ENCODE results near the gene ITPRIP. TPM values are rescaled to one million over a fixed set of nuclear protein-coding genes. Genes with fewer than 3 reads are reported as not detected.

The ITPRIP gene
- polyA plus RNA-seq, 3 donors from 2014 or later, result 37.0 to 67.8 (median 53.3) TPM

DNA sequence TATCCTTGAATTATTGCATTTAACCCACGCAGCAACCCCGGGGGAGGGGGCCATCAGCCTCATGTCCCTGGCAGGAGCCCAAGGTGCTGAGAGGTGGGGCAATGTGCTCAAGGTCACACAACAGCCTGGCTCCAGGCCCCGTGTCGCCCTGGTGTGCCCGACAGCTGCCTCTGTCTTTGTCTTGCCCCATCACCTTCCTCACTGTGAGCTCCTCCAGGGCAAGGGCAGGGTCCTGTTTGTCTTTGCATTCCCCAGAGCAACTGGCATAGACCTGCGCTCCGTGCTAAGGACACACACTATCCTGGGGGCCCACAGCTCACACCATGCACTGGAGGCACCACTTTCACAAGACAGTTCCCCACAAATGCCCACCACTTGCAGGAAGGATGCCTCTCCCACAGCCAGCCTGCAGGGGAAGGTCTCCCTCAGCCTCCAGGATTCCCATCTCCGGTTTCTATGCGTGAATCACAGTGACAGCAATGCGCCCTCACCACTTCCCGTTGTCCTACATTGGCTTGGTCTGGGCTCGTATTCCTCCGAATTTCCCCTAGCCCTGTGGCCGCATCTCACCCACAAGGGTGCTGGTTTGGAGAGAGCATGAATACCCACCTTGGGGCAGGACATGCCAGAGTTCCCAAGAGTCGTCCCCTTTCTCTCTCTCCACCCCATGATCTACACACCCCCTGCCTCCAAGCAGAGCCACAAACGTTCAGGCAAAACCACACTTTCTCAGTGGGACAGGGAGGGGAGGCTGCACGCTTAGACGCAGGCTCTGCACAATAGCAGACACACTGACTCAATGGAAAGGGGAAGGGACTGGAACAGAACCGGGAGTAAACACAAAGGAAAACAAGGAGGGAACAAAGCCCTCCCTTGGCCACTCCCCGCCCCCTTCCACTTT lies 10.3 kb downstream of the ITPRIP start:
- H3K27ac Mint-ChIP-seq, result peak overlapping the region; percentile 96 to 100 (median 99)
- peaks cover 28 to 70% (median 67%) of the 10 kb centered on the region in 3 donors for H3K27me3 Mint-ChIP-seq (ENCODE audit: low read depth in 3 of 3)
- H3K4me1 Mint-ChIP-seq, result peaks cover 99 to 100% of the 10 kb centered on the region in 2 donors
- H3K9me3 Mint-ChIP-seq, result no peaks in the 10 kb centered on the region
- H3K4me3 Mint-ChIP-seq, result peak overlapping the region; percentile 80 to 90 (median 88)
- DNase-seq, result peak in 2 of 3 donors; percentile 47 to 48
- peaks cover 3 to 12% (median 6%) of the 10 kb centered on the region in 3 donors for H3K36me3 Mint-ChIP-seq

DNA sequence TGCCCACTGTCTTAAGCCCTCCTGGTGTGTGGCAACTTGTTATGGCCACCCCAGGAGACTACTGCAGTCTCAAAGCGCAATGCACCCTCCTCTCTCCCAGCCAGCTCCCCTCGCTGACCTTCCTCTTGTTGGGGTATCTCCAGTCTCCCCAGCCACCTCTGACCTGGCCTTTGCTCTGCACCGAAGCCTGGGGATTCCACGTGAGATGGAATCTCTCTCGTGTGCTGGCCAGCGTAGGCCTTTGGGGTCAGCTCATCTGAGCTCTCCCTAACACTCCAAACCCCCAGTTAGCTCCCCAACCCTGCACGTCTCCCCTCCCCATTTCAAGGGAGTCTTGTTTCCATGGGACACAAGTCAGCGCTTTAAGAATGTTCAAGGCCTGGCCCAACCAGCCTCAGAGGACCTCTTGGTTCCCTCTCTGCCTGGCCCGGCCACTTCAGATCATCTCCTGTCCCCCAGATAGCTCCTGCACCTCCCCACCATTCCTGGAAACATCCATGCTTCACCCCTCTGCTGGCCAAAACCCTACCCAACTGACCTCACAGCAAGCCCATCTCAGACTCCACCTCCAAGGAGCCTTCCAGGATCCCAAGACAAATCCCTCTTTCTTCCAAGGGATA lies 11.2 kb downstream of the ITPRIP start:
- peak overlapping the region; percentile 96 to 100 (median 99) for H3K27ac Mint-ChIP-seq
- H3K36me3 Mint-ChIP-seq, result peaks cover 0 to 9% (median 6%) of the 10 kb centered on the region in 3 donors
- no peaks in the 10 kb centered on the region for H3K9me3 Mint-ChIP-seq
- DNase-seq, result no peak
- H3K4me3 Mint-ChIP-seq, result peak overlapping the region; percentile 80 to 90 (median 88)
- peaks cover 100% of the 10 kb centered on the region in 2 donors for H3K4me1 Mint-ChIP-seq
- H3K27me3 Mint-ChIP-seq (ENCODE audit: low read depth in 3 of 3), result peaks cover 26 to 75% (median 69%) of the 10 kb centered on the region in 3 donors

DNA sequence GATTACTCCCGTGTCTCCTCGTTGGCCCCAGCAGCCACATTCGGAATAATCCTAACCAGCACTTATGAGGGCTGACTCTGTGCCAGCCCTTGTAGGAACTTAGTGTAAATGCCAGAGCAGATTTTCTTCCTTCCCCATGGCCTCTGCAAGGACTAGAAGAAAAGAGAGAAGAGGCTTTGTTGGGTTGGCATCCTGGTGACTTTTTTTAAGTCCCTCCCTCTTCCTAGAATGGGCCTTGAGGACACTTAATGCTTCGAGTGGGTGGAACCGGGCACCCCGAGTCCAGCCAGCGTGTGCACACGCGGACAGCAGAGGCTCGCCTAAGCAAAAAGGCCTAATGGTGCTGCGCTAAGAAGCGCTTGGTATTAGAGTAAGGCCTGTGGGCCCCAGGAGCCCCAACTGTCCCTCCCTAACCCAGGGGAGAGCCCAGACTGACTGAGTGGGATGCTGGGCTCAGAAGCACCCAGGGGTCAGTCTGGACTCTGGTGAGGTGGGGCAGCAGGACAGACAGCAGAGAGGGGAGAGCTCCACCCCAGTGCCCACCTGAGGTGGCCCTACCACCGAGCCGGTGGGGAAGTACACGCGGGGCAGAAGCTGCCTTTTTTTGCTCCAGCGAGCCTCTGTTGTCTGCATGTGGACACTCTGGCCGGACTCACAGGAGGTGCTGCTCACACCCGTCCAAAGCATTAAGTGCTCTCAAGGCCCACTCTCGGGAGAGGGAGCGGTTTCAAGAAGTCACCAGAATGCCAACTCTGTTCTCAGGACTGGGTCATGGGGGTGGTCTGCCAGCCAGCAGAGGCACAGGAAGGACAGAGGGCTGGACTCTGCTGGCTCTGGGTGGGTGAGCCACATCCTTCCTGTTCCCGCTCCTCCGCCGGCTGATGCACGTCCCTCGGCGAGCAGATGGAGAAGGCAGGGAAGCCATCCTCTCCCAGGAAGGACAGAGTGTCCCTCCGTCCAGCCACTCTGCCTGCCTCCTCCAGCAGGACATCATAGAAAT lies 12.5 kb downstream of the ITPRIP start:
- peaks cover 100% of the 10 kb centered on the region in 2 donors for H3K4me1 Mint-ChIP-seq
- H3K36me3 Mint-ChIP-seq, result peaks cover 0 to 6% (median 4%) of the 10 kb centered on the region in 3 donors
- H3K27me3 Mint-ChIP-seq (ENCODE audit: low read depth in 3 of 3), result peaks cover 26 to 75% (median 68%) of the 10 kb centered on the region in 3 donors
- H3K27ac Mint-ChIP-seq, result peak overlapping the region; percentile 96 to 100 (median 99)
- no peaks in the 10 kb centered on the region for H3K9me3 Mint-ChIP-seq
- DNase-seq, result peak in 1 of 3 donors; percentile 43
- peak overlapping the region; percentile 80 to 90 (median 88) for H3K4me3 Mint-ChIP-seq

DNA sequence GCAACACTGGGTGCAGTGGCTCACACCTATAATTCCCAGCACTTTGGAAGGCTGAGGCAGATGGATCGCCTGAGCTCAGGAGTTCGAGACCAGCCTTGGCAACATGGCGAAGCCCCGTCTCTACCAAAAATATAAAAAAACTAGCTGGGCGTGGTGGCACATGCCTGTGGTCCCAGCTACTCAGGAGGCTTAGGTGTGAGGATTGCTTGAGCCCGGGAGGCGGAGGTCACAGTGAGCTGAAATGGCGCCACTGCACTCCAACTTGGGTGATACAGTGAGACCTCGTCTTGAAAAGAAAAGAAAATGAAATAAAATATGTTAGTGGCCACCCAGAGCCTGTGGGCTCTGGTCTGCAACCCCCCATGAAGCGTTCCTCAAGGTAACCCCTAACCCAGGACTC lies 13.3 kb downstream of the ITPRIP start:
- Mint-ChIP-seq H3K9me3 (no peaks in the 10 kb centered on the region), H3K27ac (peak overlapping the region; percentile 96 to 100 (median 99))

DNA sequence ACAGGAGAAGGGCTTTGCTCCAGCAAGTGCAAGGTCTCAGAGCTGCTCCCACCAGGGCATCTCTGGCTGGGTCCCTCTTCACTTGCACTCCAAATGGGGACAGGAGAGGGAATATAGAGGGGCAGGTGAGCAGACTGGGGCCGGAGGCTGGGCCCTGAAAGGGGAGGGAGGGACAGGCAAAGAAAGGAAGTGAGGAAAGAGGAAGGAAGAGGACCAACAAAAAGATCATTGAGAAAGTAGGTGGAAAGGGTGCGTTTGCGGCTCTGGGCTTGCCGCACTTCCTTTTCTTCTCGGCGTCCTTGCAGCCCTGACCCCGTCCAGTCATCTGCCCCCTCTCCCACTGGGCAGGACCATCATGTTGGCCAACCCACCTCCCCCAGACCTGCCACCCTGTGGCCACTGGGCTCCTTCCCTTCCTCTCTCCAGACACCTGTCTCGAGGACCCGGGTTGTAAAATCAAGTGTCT lies 14.0 kb downstream of the ITPRIP start:
- Mint-ChIP-seq H3K27ac (peak overlapping the region; percentile 96 to 100 (median 99)), H3K4me3 (peak overlapping the region; percentile 80 to 90 (median 88)), H3K4me1 (peaks cover 100% of the 10 kb centered on the region in 2 donors)

More for the DNA sequence above, 13.3 kb downstream of the ITPRIP start:
- Mint-ChIP-seq H3K27me3 (ENCODE audit: low read depth in 3 of 3) (peaks cover 26 to 78% (median 72%) of the 10 kb centered on the region in 3 donors), H3K4me1 (peaks cover 100% of the 10 kb centered on the region in 2 donors), H3K4me3 (peak overlapping the region; percentile 80 to 90 (median 88)), H3K36me3 (peaks cover 0 to 6% (median 4%) of the 10 kb centered on the region in 3 donors)
- no peak for DNase-seq

GRCh38 chr10:104323760-104324201 lies 14.5 kb downstream of the ITPRIP start:
- DNase-seq, result no peak
- peak overlapping the region; percentile 96 to 100 (median 99) for H3K27ac Mint-ChIP-seq
- peaks cover 22 to 69% (median 66%) of the 10 kb centered on the region in 3 donors for H3K27me3 Mint-ChIP-seq (ENCODE audit: low read depth in 3 of 3)
- peaks cover 100% of the 10 kb centered on the region in 2 donors for H3K4me1 Mint-ChIP-seq
- peak overlapping the region; percentile 80 to 90 (median 88) for H3K4me3 Mint-ChIP-seq
- no peaks in the 10 kb centered on the region for H3K9me3 Mint-ChIP-seq
- peaks cover 0 to 6% (median 4%) of the 10 kb centered on the region in 3 donors for H3K36me3 Mint-ChIP-seq

More for the DNA sequence above, 14.0 kb downstream of the ITPRIP start:
- peaks cover 0 to 6% (median 4%) of the 10 kb centered on the region in 3 donors for H3K36me3 Mint-ChIP-seq
- no peaks in the 10 kb centered on the region for H3K9me3 Mint-ChIP-seq
- peak in 1 of 3 donors; percentile 34 for DNase-seq
- H3K27me3 Mint-ChIP-seq (ENCODE audit: low read depth in 3 of 3), result peaks cover 26 to 74% (median 69%) of the 10 kb centered on the region in 3 donors

- no peaks in the 10 kb centered on the region for H3K9me3 Mint-ChIP-seq
- peaks cover 20 to 69% (median 62%) of the 10 kb centered on the region in 3 donors for H3K27me3 Mint-ChIP-seq (ENCODE audit: low read depth in 3 of 3)
- H3K4me1 Mint-ChIP-seq, result peaks cover 100% of the 10 kb centered on the region in 2 donors
- peak overlapping the region; percentile 78 to 90 (median 88) for H3K4me3 Mint-ChIP-seq
- H3K36me3 Mint-ChIP-seq, result peaks cover 0 to 6% (median 4%) of the 10 kb centered on the region in 3 donors
- peak overlapping the region; percentile 90 to 100 (median 98) for H3K27ac Mint-ChIP-seq
- DNase-seq, result no peak
Observed at GRCh38 chr10:104323085-104323484, 15.2 kb downstream of the ITPRIP start.

DNA sequence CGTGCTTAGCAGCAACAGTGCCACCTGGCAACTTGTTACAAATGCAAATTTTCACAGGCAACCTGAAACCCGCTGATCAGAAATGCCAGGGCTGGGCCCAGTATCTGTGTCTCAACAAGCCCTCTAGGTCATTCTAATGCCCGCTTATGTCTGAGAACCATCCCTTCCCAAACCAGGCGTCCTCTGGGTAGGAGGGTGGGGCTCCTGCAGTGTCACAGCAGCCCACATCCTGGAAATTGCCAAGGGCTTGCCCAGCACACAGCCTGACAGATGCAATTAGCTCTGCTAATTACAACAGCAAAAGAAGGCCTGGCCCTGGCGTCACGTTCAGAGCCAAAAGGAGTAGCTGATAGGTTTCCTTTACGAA lies 15.9 kb downstream of the ITPRIP start:
- no peaks in the 10 kb centered on the region for H3K9me3 Mint-ChIP-seq
- DNase-seq, result peak in 2 of 3 donors; percentile 44 to 48
- H3K36me3 Mint-ChIP-seq, result peaks cover 0 to 6% (median 4%) of the 10 kb centered on the region in 3 donors
- peaks cover 100% of the 10 kb centered on the region in 2 donors for H3K4me1 Mint-ChIP-seq
- peak overlapping the region; percentile 78 to 90 (median 88) for H3K4me3 Mint-ChIP-seq
- H3K27ac Mint-ChIP-seq, result peak overlapping the region; percentile 90 to 100 (median 98)
- H3K27me3 Mint-ChIP-seq (ENCODE audit: low read depth in 3 of 3), result peaks cover 17 to 68% (median 63%) of the 10 kb centered on the region in 3 donors

GRCh38 chr10:104321725-104322415 lies 16.4 kb downstream of the ITPRIP start:
- Mint-ChIP-seq H3K36me3 (peaks cover 4 to 6% (median 4%) of the 10 kb centered on the region in 3 donors), H3K9me3 (no peaks in the 10 kb centered on the region), H3K4me1 (peaks cover 100% of the 10 kb centered on the region in 2 donors), H3K27ac (peak overlapping the region; percentile 90 to 100 (median 98)), H3K27me3 (ENCODE audit: low read depth in 3 of 3) (peaks cover 17 to 70% (median 61%) of the 10 kb centered on the region in 3 donors), H3K4me3 (peak overlapping the region; percentile 78 to 90 (median 88))
- DNase-seq, result no peak

- Mint-ChIP-seq H3K4me1 (peaks cover 100% of the 10 kb centered on the region in 2 donors), H3K27ac (peak overlapping the region; percentile 90 to 100 (median 98)), H3K27me3 (ENCODE audit: low read depth in 3 of 3) (peaks cover 15 to 69% (median 64%) of the 10 kb centered on the region in 3 donors), H3K4me3 (peak overlapping the region; percentile 78 to 90 (median 88)), H3K36me3 (peaks cover 4 to 6% (median 5%) of the 10 kb centered on the region in 3 donors), H3K9me3 (no peaks in the 10 kb centered on the region)
- no peak for DNase-seq
Observed at GRCh38 chr10:104321226-104321625, 17.0 kb downstream of the ITPRIP start.

- DNase-seq, result no peak
- peaks cover 0 to 5% (median 3%) of the 10 kb centered on the region in 3 donors for H3K36me3 Mint-ChIP-seq
- H3K27me3 Mint-ChIP-seq (ENCODE audit: low read depth in 3 of 3), result peaks cover 11 to 68% (median 52%) of the 10 kb centered on the region in 3 donors
- peak overlapping the region in 1 of 5 donors; percentile 65 for H3K4me3 Mint-ChIP-seq
- peaks cover 80 to 82% of the 10 kb centered on the region in 2 donors for H3K4me1 Mint-ChIP-seq
- H3K9me3 Mint-ChIP-seq, result no peaks in the 10 kb centered on the region
- H3K27ac Mint-ChIP-seq, result peak overlapping the region; percentile 36 to 100 (median 66)
Observed at GRCh38 chr10:104318810-104319741, 19.2 kb downstream of the ITPRIP start.
